Memory B cell (primary cell): ENCODE measurements around the gene SELENOV.

Experiments
- ATAC-seq: fragments of 150-1000 bp; cut with Tn5 transposase; 2 replicates; pipeline ENCODE4 v1.10.0; 2021; ENCODE audit warnings: low read depth, mild to moderate bottlenecking, moderate library complexity
- DNase-seq, 2 donors: peaks; one replicate each; pipeline ENCODE4 v3.0.0; 2022; ENCODE audit warnings: low spot score in 2 of 2
- H3K27ac Mint-ChIP-seq: one replicate; pipeline ENCODE4 v1.8.0; 2022; ENCODE audit warnings: mild to moderate bottlenecking, moderate library complexity, mixed read lengths
- H3K27me3 Mint-ChIP-seq: one replicate; pipeline ENCODE4 v1.8.0; 2022; ENCODE audit warnings: mixed read lengths
- H3K36me3 Mint-ChIP-seq: one replicate; pipeline ENCODE4 v1.8.0; 2022; ENCODE audit warnings: mild to moderate bottlenecking, mixed read lengths
- H3K4me1 Mint-ChIP-seq: one replicate; pipeline ENCODE4 v1.8.0; 2022; ENCODE audit warnings: mixed read lengths
- H3K4me3 Mint-ChIP-seq: one replicate; pipeline ENCODE4 v1.8.0; 2022; ENCODE audit warnings: mild to moderate bottlenecking, moderate library complexity, mixed read lengths
- H3K9me3 Mint-ChIP-seq: one replicate; pipeline ENCODE4 v1.8.0; 2022; ENCODE audit warnings: mixed read lengths

Gene SELENOV

GRCh38 chr19:39500543-39500942 is 14.4 kb upstream of the SELENOV start:
- Mint-ChIP-seq H3K36me3 (peaks cover under 1% of the 10 kb centered on the region), H3K27me3 (peaks cover 33% of the 10 kb centered on the region), H3K4me3 (peak overlapping the region; percentile 18), H3K27ac (no peak overlapping the region), H3K4me1 (peaks cover 24% of the 10 kb centered on the region), H3K9me3 (no peaks in the 10 kb centered on the region)
- DNase-seq (no peak), ATAC-seq (no peak)

GRCh38 chr19:39501340-39501739 is 13.6 kb upstream of the SELENOV start:
- ATAC-seq: no peak
- Mint-ChIP-seq H3K4me3 (no peak overlapping the region), H3K4me1 (peaks cover 24% of the 10 kb centered on the region), H3K27me3 (peaks cover 37% of the 10 kb centered on the region), H3K36me3 (peaks cover 2% of the 10 kb centered on the region), H3K9me3 (peaks cover under 1% of the 10 kb centered on the region), H3K27ac (no peak overlapping the region)
- no peak for DNase-seq

- peak overlapping the region; percentile 60 for H3K4me3 Mint-ChIP-seq
- H3K27ac Mint-ChIP-seq: peak overlapping the region; percentile 56
- peaks cover 2% of the 10 kb centered on the region for H3K9me3 Mint-ChIP-seq
These were observed 12.1 kb upstream of the SELENOV start for GRCh38 chr19:39502640-39503417.

GRCh38 chr19:39506598-39506943 is 8.4 kb upstream of the SELENOV start:
- H3K9me3 Mint-ChIP-seq: peaks cover 2% of the 10 kb centered on the region
- H3K27me3 Mint-ChIP-seq: peaks cover 27% of the 10 kb centered on the region
- no peak for DNase-seq
- H3K4me3 Mint-ChIP-seq: peak overlapping the region; percentile 81
- peaks cover 22% of the 10 kb centered on the region for H3K4me1 Mint-ChIP-seq
- H3K27ac Mint-ChIP-seq: no peak overlapping the region
- H3K36me3 Mint-ChIP-seq: peaks cover 2% of the 10 kb centered on the region
- no peak for ATAC-seq

More at GRCh38 chr19:39502640-39503417, 12.1 kb upstream of the SELENOV start:
- Mint-ChIP-seq H3K36me3 (peaks cover 2% of the 10 kb centered on the region), H3K27me3 (peaks cover 40% of the 10 kb centered on the region), H3K4me1 (peaks cover 32% of the 10 kb centered on the region)
- ATAC-seq (peak; percentile 49), DNase-seq (peak; percentile 79 to 86)

- peaks cover 26% of the 10 kb centered on the region for H3K27me3 Mint-ChIP-seq
- ATAC-seq (peak; percentile 75), DNase-seq (peak; percentile 36 to 50)
- H3K9me3 Mint-ChIP-seq: peaks cover 2% of the 10 kb centered on the region
- peaks cover 2% of the 10 kb centered on the region for H3K36me3 Mint-ChIP-seq
- peaks cover 22% of the 10 kb centered on the region for H3K4me1 Mint-ChIP-seq
- no peak overlapping the region for H3K27ac Mint-ChIP-seq
- H3K4me3 Mint-ChIP-seq: peak overlapping the region; percentile 87
These were observed 7.8 kb upstream of the SELENOV start for GRCh38 chr19:39506944-39507714.

GRCh38 chr19:39507715-39508364 is 7.1 kb upstream of the SELENOV start:
- DNase-seq (no peak), ATAC-seq (no peak)
- Mint-ChIP-seq H3K36me3 (peaks cover 2% of the 10 kb centered on the region), H3K4me1 (peaks cover 22% of the 10 kb centered on the region), H3K27ac (no peak overlapping the region), H3K9me3 (peaks cover 2% of the 10 kb centered on the region), H3K27me3 (peaks cover 26% of the 10 kb centered on the region), H3K4me3 (peak overlapping the region; percentile 87)

GRCh38 chr19:39508629-39509028 is 6.3 kb upstream of the SELENOV start:
- peaks cover 2% of the 10 kb centered on the region for H3K9me3 Mint-ChIP-seq
- ATAC-seq (no peak), DNase-seq (no peak)
- H3K4me3 Mint-ChIP-seq: no peak overlapping the region
- peaks cover 2% of the 10 kb centered on the region for H3K36me3 Mint-ChIP-seq
- peaks cover 15% of the 10 kb centered on the region for H3K4me1 Mint-ChIP-seq
- H3K27ac Mint-ChIP-seq: no peak overlapping the region
- H3K27me3 Mint-ChIP-seq: peaks cover 22% of the 10 kb centered on the region

GRCh38 chr19:39509233-39509632 is 5.7 kb upstream of the SELENOV start:
- H3K4me3 Mint-ChIP-seq: no peak overlapping the region
- no peak overlapping the region for H3K27ac Mint-ChIP-seq
- H3K27me3 Mint-ChIP-seq: peaks cover 18% of the 10 kb centered on the region
- H3K9me3 Mint-ChIP-seq: peaks cover 2% of the 10 kb centered on the region
- DNase-seq: no peak
- no peak for ATAC-seq
- peaks cover 12% of the 10 kb centered on the region for H3K4me1 Mint-ChIP-seq
- peaks cover 2% of the 10 kb centered on the region for H3K36me3 Mint-ChIP-seq

GRCh38 chr19:39512988-39513387 is 2.0 kb upstream of the SELENOV start:
- no peak for DNase-seq
- H3K27ac Mint-ChIP-seq: no peak overlapping the region
- peaks cover 19% of the 10 kb centered on the region for H3K27me3 Mint-ChIP-seq
- H3K9me3 Mint-ChIP-seq: peaks cover 2% of the 10 kb centered on the region
- H3K4me3 Mint-ChIP-seq: no peak overlapping the region
- no peak for ATAC-seq
- peaks cover 5% of the 10 kb centered on the region for H3K36me3 Mint-ChIP-seq
- H3K4me1 Mint-ChIP-seq: peaks cover 14% of the 10 kb centered on the region

- Mint-ChIP-seq H3K27ac (peak overlapping the region; percentile 31), H3K9me3 (peaks cover 2% of the 10 kb centered on the region), H3K4me1 (peaks cover 12% of the 10 kb centered on the region), H3K27me3 (peaks cover 19% of the 10 kb centered on the region), H3K4me3 (peak overlapping the region; percentile 87), H3K36me3 (peaks cover 5% of the 10 kb centered on the region)
- ATAC-seq (no peak), DNase-seq (no peak)
These were observed 732 bp downstream of the SELENOV start for GRCh38 chr19:39515551-39516191.

- Mint-ChIP-seq H3K4me1 (peaks cover 12% of the 10 kb centered on the region), H3K9me3 (peaks cover 2% of the 10 kb centered on the region), H3K27me3 (peaks cover 19% of the 10 kb centered on the region), H3K4me3 (peak overlapping the region; percentile 66), H3K36me3 (peaks cover 5% of the 10 kb centered on the region), H3K27ac (no peak overlapping the region)
- DNase-seq (no peak), ATAC-seq (peak; percentile 50)
These were observed 1.3 kb downstream of the SELENOV start for GRCh38 chr19:39516270-39516669.

GRCh38 chr19:39517432-39517831 is 2.5 kb downstream of the SELENOV start:
- DNase-seq: no peak
- Mint-ChIP-seq H3K9me3 (peaks cover 2% of the 10 kb centered on the region), H3K4me3 (no peak overlapping the region), H3K4me1 (peaks cover 12% of the 10 kb centered on the region), H3K27me3 (peaks cover 19% of the 10 kb centered on the region), H3K36me3 (peaks cover 5% of the 10 kb centered on the region), H3K27ac (no peak overlapping the region)
- no peak for ATAC-seq

GRCh38 chr19:39518458-39518857 is 3.5 kb downstream of the SELENOV start:
- H3K36me3 Mint-ChIP-seq: peaks cover 5% of the 10 kb centered on the region
- H3K4me3 Mint-ChIP-seq: no peak overlapping the region
- peaks cover 12% of the 10 kb centered on the region for H3K4me1 Mint-ChIP-seq
- DNase-seq (no peak), ATAC-seq (no peak)
- H3K27ac Mint-ChIP-seq: no peak overlapping the region
- H3K9me3 Mint-ChIP-seq: peaks cover 2% of the 10 kb centered on the region
- peaks cover 19% of the 10 kb centered on the region for H3K27me3 Mint-ChIP-seq

GRCh38 chr19:39518975-39519374 is 4.0 kb downstream of the SELENOV start:
- peaks cover 12% of the 10 kb centered on the region for H3K4me1 Mint-ChIP-seq
- H3K9me3 Mint-ChIP-seq: peaks cover 2% of the 10 kb centered on the region
- no peak for DNase-seq
- no peak overlapping the region for H3K4me3 Mint-ChIP-seq
- no peak for ATAC-seq
- no peak overlapping the region for H3K27ac Mint-ChIP-seq
- H3K36me3 Mint-ChIP-seq: peaks cover 5% of the 10 kb centered on the region
- peaks cover 16% of the 10 kb centered on the region for H3K27me3 Mint-ChIP-seq
